HEK293 (cell line): ENCODE data around the gene ATP5MC2.

Experiments used
- MYNN ChIP-seq: fragments of 450-650 bp; formaldehyde crosslinking; IDR thresholded peaks from 2 replicates; pipeline ENCODE4 v1.5.1; 2016; ENCODE audit warnings: missing biosample characterization, missing genetic modification characterization, borderline replicate concordance
- SETDB1 ChIP-seq: IDR thresholded peaks from one replicate; pipeline ENCODE4 v1.6.1; 2017; ENCODE audit warnings: mild to moderate bottlenecking, low read length, moderate library complexity, mixed read lengths; ENCODE audit not compliant: insufficient read length
- YY1 ChIP-seq: fragments of 450-650 bp; formaldehyde crosslinking; IDR thresholded peaks from 2 replicates; pipeline ENCODE4 v1.5.1; 2018; ENCODE audit warnings: missing biosample characterization, missing genetic modification characterization
- ZNF211 ChIP-seq: fragments of 450-650 bp; formaldehyde crosslinking; IDR thresholded peaks from 2 replicates; pipeline ENCODE4 v1.5.1; 2016; ENCODE audit warnings: low read depth, missing biosample characterization, missing genetic modification characterization
- ZNF223 ChIP-seq: fragments of 450-650 bp; formaldehyde crosslinking; IDR thresholded peaks from 2 replicates; pipeline ENCODE4 v1.5.1; 2016; ENCODE audit warnings: missing biosample characterization, missing genetic modification characterization
- ZNF248 ChIP-seq: fragments of 450-650 bp; formaldehyde crosslinking; IDR thresholded peaks from 2 replicates; pipeline ENCODE4 v1.5.1; 2017; ENCODE audit warnings: missing biosample characterization, missing genetic modification characterization
- ZNF530 ChIP-seq: fragments of 450-650 bp; formaldehyde crosslinking; IDR thresholded peaks from 2 replicates; pipeline ENCODE4 v1.5.1; 2016; ENCODE audit warnings: low read depth, missing biosample characterization, missing genetic modification characterization
- ZNF747 ChIP-seq: fragments of 450-650 bp; formaldehyde crosslinking; IDR thresholded peaks from 2 replicates; pipeline ENCODE4 v1.5.1; 2016; ENCODE audit warnings: missing biosample characterization, missing genetic modification characterization
- TF ChIP-seq, protein P1 (sequence below): fragments of 450-650 bp; formaldehyde crosslinking; IDR thresholded peaks from 2 replicates; pipeline ENCODE4 v1.5.1; 2016; ENCODE audit warnings: missing biosample characterization, missing genetic modification characterization
- TF ChIP-seq, protein P2 (sequence below): fragments of 450-650 bp; formaldehyde crosslinking; IDR thresholded peaks from 2 replicates; pipeline ENCODE4 v1.5.1; 2016; ENCODE audit warnings: missing biosample characterization, missing genetic modification characterization

DNA sequence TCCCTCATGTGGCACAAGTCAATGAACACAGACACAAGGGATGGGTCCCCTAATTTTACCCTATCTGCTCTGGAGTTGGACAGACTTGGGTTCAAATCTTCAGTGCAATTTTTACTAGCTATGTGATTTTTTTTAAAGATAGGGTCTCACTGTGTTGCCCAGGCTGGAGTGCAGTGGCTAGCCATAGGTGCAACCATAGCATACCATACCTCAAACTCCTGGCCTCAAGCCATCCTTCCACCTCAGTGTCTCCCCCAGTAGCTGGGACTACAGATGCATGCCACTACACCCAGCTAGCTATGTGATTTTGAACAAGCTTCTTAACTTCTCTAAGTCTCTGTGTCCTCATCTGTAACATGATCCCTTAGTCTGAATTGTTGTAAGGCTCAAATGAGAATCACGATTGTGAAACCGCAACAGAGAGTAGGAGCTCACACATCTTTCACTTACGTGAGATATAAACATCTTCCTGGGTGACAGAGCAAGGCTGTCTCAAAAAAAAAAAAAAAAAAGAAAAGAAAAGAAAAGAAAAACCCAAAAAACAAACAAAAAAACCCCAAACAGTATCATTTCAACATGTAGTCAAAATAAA, 46.7 kb upstream of the ATP5MC2 start:
- TF ChIP-seq ZNF747 (tag by site-specific recombination) (no peak), ZNF530 (tag by site-specific recombination) (no peak), ZNF223 (tag by site-specific recombination) (no peak), ZNF248 (tag by site-specific recombination) (no peak), ZNF211 (no peak), SETDB1 (no peak), MYNN (tag by site-specific recombination) (no peak), YY1 (tag by site-specific recombination) (no peak)
- TF ChIP-seq, protein P1, sequence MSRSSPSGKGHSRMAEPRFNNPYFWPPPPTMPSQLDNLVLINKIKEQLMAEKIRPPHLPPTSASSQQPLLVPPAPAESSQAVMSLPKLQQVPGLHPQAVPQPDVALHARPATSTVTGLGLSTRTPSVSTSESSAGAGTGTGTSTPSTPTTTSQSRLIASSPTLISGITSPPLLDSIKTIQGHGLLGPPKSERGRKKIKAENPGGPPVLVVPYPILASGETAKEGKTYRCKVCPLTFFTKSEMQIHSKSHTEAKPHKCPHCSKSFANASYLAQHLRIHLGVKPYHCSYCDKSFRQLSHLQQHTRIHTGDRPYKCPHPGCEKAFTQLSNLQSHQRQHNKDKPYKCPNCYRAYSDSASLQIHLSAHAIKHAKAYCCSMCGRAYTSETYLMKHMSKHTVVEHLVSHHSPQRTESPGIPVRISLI (tag by site-specific recombination): no peak
- TF ChIP-seq, protein P2, sequence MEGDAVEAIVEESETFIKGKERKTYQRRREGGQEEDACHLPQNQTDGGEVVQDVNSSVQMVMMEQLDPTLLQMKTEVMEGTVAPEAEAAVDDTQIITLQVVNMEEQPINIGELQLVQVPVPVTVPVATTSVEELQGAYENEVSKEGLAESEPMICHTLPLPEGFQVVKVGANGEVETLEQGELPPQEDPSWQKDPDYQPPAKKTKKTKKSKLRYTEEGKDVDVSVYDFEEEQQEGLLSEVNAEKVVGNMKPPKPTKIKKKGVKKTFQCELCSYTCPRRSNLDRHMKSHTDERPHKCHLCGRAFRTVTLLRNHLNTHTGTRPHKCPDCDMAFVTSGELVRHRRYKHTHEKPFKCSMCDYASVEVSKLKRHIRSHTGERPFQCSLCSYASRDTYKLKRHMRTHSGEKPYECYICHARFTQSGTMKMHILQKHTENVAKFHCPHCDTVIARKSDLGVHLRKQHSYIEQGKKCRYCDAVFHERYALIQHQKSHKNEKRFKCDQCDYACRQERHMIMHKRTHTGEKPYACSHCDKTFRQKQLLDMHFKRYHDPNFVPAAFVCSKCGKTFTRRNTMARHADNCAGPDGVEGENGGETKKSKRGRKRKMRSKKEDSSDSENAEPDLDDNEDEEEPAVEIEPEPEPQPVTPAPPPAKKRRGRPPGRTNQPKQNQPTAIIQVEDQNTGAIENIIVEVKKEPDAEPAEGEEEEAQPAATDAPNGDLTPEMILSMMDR: no peak
